HEK293T (cell line): Measurements from ENCODE around the gene SLAMF8.

Source experiments
- ARNT ChIP-seq: fragments of 450-650 bp; IDR thresholded peaks from 2 replicates; pipeline ENCODE4 v1.6.1; 2017; ENCODE audit warnings: mild to moderate bottlenecking
- BHLHE40 ChIP-seq: fragments of 450-650 bp; IDR thresholded peaks from 2 replicates; pipeline ENCODE4 v1.6.1; 2016; ENCODE audit warnings: mild to moderate bottlenecking, moderate library complexity, borderline replicate concordance
- CTBP1 ChIP-seq: fragments of 450-650 bp; IDR thresholded peaks from 2 replicates; pipeline ENCODE4 v1.6.1; 2016; ENCODE audit warnings: borderline replicate concordance
- ELF4 ChIP-seq: fragments of 450-650 bp; IDR thresholded peaks from 2 replicates; pipeline ENCODE4 v1.6.1; 2017; ENCODE audit warnings: antibody characterized with exemption
- FOXA1 ChIP-seq: fragments of 450-650 bp; IDR thresholded peaks from 2 replicates; pipeline ENCODE4 v1.6.1; 2016; ENCODE audit warnings: mild to moderate bottlenecking
- FOXK2 ChIP-seq: fragments of 450-650 bp; IDR thresholded peaks from 2 replicates; pipeline ENCODE4 v1.6.1; 2016; ENCODE audit warnings: mild to moderate bottlenecking
- FOXM1 ChIP-seq: fragments of 450-650 bp; IDR thresholded peaks from 2 replicates; pipeline ENCODE4 v1.6.1; 2017; ENCODE audit warnings: mild to moderate bottlenecking, borderline replicate concordance
- HDGF ChIP-seq: fragments of 450-650 bp; IDR thresholded peaks from 2 replicates; pipeline ENCODE4 v1.6.1; 2017; ENCODE audit warnings: antibody characterized with exemption, borderline replicate concordance
- LEF1 ChIP-seq: fragments of 450-650 bp; IDR thresholded peaks from 2 replicates; pipeline ENCODE4 v1.6.1; 2017; ENCODE audit warnings: mild to moderate bottlenecking, borderline replicate concordance
- NFRKB ChIP-seq: fragments of 450-650 bp; IDR thresholded peaks from 2 replicates; pipeline ENCODE4 v1.6.1; 2016; ENCODE audit warnings: mild to moderate bottlenecking, moderate library complexity
- SP1 ChIP-seq: fragments of 450-650 bp; IDR thresholded peaks from 2 replicates; pipeline ENCODE4 v1.6.1; 2017
- SUZ12 ChIP-seq: fragments of 450-650 bp; IDR thresholded peaks from 2 replicates; pipeline ENCODE4 v1.6.1; 2016; ENCODE audit warnings: mild to moderate bottlenecking
- ZNF384 ChIP-seq: fragments of 450-650 bp; IDR thresholded peaks from 2 replicates; pipeline ENCODE4 v1.6.1; 2016
- TF ChIP-seq, protein P1 (sequence below): fragments of 450-650 bp; IDR thresholded peaks from 2 replicates; pipeline ENCODE4 v1.6.1; 2016

- TF ChIP-seq ELF4: no peak
- TF ChIP-seq LEF1: no peak
- TF ChIP-seq SP1: no peak
- no peak for TF ChIP-seq BHLHE40
- no peak for TF ChIP-seq ZNF384
- TF ChIP-seq SUZ12: no peak
- no peak for TF ChIP-seq NFRKB
- no peak for TF ChIP-seq FOXM1
- no peak for TF ChIP-seq HDGF
- TF ChIP-seq, protein P1, sequence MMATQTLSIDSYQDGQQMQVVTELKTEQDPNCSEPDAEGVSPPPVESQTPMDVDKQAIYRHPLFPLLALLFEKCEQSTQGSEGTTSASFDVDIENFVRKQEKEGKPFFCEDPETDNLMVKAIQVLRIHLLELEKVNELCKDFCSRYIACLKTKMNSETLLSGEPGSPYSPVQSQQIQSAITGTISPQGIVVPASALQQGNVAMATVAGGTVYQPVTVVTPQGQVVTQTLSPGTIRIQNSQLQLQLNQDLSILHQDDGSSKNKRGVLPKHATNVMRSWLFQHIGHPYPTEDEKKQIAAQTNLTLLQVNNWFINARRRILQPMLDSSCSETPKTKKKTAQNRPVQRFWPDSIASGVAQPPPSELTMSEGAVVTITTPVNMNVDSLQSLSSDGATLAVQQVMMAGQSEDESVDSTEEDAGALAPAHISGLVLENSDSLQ: no peak
- TF ChIP-seq FOXA1: no peak
- TF ChIP-seq FOXK2: no peak
- TF ChIP-seq ARNT: no peak
- TF ChIP-seq CTBP1: no peak
Measured at GRCh38 chr1:159835356-159835755, 8.7 kb downstream of the SLAMF8 start.
